HEK293T (cell line): ENCODE results near the gene ASPDH.

Source experiments
- ARNT ChIP-seq: fragments of 450-650 bp; IDR thresholded peaks from 2 replicates; pipeline ENCODE4 v1.6.1; 2017; ENCODE audit warnings: mild to moderate bottlenecking
- FOXA1 ChIP-seq: fragments of 450-650 bp; IDR thresholded peaks from 2 replicates; pipeline ENCODE4 v1.6.1; 2016; ENCODE audit warnings: mild to moderate bottlenecking
- FOXK2 ChIP-seq: fragments of 450-650 bp; IDR thresholded peaks from 2 replicates; pipeline ENCODE4 v1.6.1; 2016; ENCODE audit warnings: mild to moderate bottlenecking
- FOXM1 ChIP-seq: fragments of 450-650 bp; IDR thresholded peaks from 2 replicates; pipeline ENCODE4 v1.6.1; 2017; ENCODE audit warnings: mild to moderate bottlenecking, borderline replicate concordance
- HDGF ChIP-seq: fragments of 450-650 bp; IDR thresholded peaks from 2 replicates; pipeline ENCODE4 v1.6.1; 2017; ENCODE audit warnings: antibody characterized with exemption, borderline replicate concordance
- L3MBTL2 ChIP-seq: fragments of 450-650 bp; conservative IDR thresholded peaks from 2 replicates; pipeline ENCODE4 v1.6.1; 2016; ENCODE audit warnings: mild to moderate bottlenecking
- LEF1 ChIP-seq: fragments of 450-650 bp; IDR thresholded peaks from 2 replicates; pipeline ENCODE4 v1.6.1; 2017; ENCODE audit warnings: mild to moderate bottlenecking, borderline replicate concordance
- NFRKB ChIP-seq: fragments of 450-650 bp; IDR thresholded peaks from 2 replicates; pipeline ENCODE4 v1.6.1; 2016; ENCODE audit warnings: mild to moderate bottlenecking, moderate library complexity
- PKNOX1 ChIP-seq: fragments of 450-650 bp; IDR thresholded peaks from 2 replicates; pipeline ENCODE4 v1.6.1; 2016
- SP1 ChIP-seq: fragments of 450-650 bp; IDR thresholded peaks from 2 replicates; pipeline ENCODE4 v1.6.1; 2017
- SUZ12 ChIP-seq: fragments of 450-650 bp; IDR thresholded peaks from 2 replicates; pipeline ENCODE4 v1.6.1; 2016; ENCODE audit warnings: mild to moderate bottlenecking

GRCh38 chr19:50490411-50490811 is 23.3 kb downstream of the ASPDH start:
- no peak for TF ChIP-seq LEF1
- TF ChIP-seq HDGF = no peak
- no peak for TF ChIP-seq NFRKB
- TF ChIP-seq FOXK2 = no peak
- TF ChIP-seq PKNOX1 = no peak
- TF ChIP-seq SUZ12 = no peak
- no peak for TF ChIP-seq FOXA1
- no peak for TF ChIP-seq L3MBTL2
- TF ChIP-seq FOXM1 = no peak
- TF ChIP-seq ARNT = no peak
- no peak for TF ChIP-seq SP1
